HG03025 (cell line): ENCODE measurements around the gene AIF1.
A peak's percentile ranks its signal among the peaks of the same experiment; 100 is the strongest.

ENCODE experiments used
- ATAC-seq: cut with Tn5 transposase; IDR thresholded peaks from one replicate; pipeline ENCODE4 v1.9.1; 2021; ENCODE audit warnings: mild to moderate bottlenecking, moderate library complexity; ENCODE audit not compliant: unreplicated experiment, low FRiP score

The AIF1 gene

DNA sequence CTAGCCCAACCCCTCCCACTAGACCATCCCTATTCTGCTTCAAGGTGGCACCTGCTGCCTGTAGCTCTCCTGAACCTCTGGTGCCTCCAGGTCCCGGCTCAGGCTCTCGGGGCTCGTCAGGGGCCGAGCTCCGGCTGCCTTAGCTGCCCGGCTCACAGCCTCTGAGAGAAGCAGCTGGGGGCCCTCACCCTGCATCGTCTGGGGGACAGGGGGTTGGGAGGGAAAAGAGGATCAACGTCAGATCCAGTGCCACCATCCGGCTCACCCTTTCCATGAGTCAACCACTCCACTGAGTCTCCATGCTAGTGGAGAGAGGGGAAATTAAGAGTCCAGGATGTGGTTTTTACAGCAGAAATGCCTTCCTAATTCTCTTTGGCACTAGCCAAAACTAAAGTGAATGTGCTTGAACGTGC is 24.4 kb downstream of the AIF1 start:
- no peak for ATAC-seq

DNA sequence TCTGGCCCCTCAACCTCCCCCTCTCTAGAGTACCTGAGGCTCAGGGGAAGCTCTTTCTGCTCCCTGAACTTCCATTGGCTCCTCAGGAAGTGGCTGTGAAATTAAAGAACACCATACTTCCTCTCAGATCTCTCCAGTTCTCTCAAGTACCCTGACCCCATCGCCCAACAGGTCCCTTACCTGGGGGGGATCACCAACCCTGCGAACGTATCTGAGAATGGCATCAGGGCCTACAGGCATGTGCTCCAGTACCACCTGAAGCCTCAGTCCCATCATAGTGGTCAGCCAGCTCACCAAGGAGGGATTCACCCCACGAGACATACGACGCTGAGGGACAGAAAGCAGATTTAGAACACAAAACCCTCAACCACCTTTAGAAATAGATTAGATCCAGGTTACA is 25.6 kb downstream of the AIF1 start:
- no peak for ATAC-seq

DNA sequence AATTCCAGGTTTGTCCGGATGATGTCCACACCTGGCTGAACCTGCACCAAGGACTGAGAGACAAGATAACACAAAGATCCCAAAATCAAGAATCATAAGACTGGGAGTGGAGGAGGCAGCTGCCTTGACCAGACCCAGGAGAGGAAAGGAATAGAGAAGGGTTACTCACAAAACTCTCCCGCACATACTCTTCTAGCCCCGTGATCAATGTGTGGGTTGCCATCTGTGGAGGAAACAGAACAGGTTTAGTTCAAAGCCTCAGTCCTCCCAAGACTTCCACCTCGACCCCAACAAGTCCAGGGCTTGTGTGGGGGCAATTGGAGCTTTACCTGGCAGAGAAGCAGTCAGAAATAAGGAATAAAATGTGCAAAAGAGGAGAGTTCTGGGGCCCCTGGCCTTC is 26.3 kb downstream of the AIF1 start:
- no peak for ATAC-seq

DNA sequence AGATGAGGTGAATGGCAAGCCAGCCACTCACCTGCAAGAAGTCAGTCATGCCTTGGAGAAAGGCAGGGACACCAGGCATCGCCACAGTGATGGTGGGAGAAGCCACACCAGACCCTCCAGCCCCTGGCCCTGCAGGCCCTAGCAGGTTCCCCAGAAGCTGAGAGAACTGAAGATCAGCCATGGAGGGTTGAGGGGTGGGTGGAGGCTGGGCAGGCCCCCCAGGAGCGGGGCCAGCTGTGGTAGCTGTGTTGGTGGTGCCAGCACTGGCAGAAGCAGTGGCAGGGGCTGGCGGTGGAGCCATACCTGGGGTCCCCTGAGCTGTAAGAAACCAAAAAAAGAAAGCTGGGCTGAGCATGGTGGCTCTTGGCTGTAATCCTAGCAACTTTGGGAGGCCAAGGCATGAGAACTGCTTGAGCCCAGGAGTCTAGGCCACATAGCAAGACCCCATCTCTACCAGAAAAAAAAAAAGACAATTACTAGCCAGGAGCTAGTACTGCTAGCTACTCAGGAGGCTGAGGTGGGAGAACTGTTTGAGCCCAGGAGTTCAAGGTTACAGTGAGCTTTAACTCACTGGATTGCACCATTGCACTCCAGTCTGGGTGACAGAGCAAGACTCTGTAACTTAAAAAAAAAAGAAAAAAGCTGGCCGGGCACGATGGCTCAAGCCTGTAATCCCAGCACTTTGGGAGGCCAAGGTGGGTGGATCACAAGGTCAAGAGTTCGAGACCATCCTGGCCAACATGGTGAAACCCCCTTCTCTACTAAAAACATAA is 27.9 kb downstream of the AIF1 start:
- no peak for ATAC-seq

DNA sequence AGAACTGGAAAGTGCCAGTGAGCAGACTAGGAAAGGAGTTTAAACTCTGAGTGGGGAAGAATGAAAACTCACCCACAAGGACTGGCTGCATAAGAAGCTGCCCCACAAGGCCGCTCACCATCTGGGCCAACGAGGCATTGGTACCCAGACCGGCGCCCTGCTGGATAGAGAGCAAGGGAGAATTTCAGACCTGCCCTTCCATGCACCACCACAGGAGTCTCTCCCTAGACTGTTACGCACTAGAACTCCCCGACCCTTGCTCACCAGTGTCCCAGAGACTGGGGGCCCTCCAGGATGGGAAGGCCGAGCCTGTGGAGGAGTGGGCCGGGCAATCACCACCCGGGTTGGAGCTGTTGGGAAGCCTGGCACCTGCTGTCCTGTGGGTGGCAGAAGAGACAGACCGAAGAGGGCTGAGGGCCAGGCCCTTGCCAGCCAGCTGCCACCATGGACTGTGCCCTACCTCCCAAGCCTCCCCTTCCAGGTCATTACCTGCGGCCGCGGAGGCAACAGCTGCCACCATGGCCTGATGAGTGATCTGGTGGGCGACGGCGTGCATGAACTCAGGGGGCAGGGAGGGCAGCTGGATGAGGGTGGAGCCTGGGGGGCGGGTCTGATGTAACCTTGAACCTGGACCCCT is 28.9 kb downstream of the AIF1 start:
- ATAC-seq, result no peak

DNA sequence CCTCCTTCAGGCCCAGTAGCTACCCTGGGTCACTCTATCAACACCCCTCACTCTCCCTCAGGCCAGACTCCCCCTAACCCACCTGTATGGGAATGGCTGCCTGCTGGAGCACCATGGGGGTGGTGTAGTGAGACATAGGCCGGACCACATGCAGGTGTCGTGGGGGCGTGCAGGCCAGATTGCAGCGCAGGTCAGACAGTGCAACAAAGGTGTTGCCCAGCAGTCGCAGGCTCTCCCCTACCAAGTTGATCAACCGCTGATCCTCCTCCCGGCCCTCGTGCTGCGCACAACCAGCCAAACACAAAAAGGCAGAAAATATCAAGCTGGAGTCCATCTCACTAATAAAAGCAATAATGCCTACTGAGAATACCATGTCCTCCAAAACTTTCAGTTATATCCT is 30.3 kb downstream of the AIF1 start:
- ATAC-seq, result no peak

DNA sequence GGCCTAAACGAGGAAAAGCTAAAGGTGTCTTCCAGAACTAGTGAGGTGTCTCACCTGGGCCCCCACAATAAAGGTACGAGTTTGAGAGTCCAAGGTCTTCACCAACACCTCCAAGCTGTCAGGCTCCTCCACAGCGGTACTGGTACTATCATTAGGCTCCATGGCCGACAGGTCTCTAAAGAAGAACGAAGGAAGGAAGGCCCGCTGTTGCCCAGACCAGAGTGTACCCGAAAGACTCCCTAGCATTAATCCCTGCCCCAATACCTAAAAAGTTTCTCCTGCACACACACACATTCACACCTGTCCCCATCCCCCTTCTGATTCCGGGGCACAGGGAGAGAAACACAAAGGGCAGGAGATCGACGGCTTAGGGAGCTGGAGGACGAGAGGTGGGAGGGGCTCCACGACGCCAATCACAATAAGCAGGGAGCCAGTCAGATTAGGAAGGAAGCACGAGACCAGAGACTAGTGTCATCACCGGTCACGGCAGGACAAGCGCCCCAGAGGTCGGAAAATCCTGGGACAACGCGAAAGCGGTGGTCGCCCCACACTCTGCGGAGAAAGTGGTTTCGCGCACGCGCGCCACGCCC is 36.7 kb downstream of the AIF1 start:
- ATAC-seq, result peak; percentile 25

DNA sequence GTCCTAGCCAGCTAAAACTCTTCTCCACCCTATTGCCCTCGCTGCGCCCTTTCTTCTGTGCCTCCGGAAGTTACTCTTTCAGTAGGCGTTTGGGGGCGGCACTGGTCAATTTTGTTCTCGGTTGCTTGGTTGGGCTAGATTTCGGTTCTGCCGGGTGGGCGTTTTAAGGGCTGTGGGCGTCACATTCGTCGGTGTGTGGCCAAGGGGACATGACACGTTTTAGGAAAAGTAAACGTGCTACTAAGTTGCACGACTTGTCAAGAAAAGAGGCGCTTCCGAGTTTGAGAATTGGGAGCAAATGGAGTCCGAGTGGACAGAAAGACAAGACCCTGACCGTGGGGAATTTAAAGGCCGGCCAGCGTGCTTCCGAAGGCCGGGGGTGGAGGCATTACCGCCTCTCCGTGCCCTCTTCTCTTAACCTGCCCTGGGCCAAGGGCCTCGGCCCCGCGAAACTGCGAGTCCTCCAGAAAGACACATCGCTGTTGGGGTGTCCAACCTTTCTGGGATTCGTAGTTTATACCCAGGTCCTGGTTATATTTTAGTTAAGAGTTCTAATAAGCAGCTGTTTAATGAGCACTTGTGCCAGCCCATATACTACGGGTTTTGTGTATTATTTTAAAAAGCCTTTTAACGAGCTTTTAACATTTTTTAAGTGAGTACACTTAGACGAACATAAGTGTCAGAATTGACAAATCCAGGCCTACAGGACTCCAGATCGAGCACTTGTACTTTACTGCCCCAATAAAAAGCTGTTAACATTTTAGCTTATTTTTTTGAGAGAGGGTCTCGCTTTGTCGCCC is 38.1 kb downstream of the AIF1 start:
- ATAC-seq, result peak; percentile 47

DNA sequence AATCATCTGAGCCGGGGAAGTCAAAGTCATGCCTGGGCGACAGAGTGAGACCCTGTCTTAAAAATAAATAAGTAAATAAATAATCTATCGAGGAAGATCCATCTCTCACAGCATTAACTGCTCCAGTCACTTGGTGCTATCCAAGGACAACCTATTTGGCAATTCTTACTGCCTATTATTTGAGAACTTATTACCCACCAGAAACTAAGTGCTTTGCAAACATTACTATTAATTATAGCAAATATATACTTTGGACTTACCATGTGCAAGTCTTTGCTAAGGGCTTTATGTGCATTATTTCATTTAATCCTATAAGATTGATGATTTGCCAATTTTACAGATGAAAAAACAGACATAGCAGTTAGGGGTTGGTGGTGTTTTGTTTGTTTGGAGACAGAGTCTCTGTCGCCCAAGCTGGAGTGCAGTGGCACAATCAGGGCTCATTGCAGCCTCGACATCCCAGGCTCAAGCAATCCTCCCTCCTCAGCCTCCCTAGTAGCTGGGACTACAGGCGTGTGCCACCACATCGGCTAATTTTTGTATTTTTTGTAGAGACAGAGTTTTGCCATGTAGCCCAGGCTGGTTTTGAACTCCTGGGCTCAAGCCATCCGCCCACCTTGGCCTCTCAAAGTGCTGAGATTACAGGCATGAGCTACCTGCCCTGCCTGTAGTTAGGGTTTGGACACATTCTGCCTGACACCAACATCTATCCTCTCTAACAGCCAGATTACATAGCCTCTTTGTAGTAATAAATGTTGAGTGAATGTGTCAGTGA is 39.7 kb downstream of the AIF1 start:
- ATAC-seq, result no peak

DNA sequence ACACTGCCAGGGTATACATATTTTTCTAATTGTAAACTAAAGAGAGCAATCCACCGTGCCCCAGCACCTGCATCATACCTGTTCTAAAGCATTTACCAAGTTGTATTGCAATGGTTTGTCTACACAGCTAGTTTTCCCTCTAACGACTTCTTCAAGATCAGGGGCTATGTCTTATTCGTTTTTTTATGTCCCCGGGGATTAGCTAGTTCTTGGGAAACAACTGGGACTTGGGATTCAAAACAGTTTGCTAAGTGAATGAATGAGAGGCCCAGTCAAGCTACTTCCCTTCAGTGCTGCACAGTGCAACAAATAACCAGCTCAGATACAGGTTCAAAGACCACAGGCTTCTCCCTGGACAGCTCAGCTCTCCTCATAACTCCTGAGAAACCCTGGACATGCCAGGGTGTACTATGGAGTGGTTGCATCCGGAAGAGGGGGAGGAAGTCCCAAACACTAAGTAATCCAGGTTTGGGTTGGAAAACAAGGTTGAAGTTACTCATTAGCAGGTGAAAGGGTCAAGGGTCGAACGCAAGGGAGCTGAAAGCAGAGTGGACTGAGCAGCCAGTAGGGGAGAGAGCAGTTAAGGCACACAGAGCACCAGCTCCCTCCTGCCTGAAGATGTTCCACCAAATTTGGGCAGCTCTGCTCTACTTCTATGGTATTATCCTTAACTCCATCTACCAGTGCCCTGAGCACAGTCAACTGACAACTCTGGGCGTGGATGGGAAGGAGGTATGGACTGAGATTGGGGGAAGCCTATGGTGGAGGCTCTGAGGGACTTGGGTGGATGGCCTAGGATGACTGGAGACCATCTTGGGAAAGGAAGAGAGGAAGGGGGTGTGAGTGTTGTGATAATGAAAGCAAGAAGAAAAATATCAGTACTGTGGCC is 40.6 kb downstream of the AIF1 start, which contains the start of gene APOM:
TSS of gene APOM (plus strand) at position 546 of the 889 bp plus-strand sequence. CDS start at position 619, 73 bp downstream.
- ATAC-seq, result no peak

DNA sequence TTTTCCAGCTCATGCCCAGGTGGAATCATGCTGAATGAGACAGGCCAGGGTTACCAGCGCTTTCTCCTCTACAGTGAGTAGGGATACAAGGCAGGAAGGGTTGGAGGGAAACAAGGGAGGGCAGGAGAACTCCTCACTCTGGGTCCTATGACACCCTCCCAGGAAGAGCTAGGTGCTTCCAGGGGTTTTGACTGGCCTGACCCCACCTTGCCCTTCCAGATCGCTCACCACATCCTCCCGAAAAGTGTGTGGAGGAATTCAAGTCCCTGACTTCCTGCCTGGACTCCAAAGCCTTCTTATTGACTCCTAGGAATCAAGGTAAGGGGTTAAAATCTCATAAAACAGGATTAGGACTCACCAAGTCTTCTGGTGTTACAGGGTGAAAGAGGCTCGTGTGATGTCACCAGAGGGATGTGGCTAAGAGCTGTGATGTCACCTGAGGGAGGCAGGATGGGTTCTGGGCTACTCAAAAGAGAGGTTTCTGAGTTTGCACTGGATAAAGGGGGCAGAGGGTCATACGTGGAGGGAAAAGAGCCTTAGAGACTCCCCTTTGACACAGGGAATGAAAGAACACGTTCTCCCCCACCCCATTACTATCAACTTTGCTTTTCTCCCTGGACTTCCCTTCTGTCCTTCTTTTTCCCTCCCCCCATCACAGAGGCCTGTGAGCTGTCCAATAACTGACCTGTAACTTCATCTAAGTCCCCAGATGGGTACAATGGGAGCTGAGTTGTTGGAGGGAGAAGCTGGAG is 42.5 kb downstream of the AIF1 start:
- ATAC-seq, result no peak

DNA sequence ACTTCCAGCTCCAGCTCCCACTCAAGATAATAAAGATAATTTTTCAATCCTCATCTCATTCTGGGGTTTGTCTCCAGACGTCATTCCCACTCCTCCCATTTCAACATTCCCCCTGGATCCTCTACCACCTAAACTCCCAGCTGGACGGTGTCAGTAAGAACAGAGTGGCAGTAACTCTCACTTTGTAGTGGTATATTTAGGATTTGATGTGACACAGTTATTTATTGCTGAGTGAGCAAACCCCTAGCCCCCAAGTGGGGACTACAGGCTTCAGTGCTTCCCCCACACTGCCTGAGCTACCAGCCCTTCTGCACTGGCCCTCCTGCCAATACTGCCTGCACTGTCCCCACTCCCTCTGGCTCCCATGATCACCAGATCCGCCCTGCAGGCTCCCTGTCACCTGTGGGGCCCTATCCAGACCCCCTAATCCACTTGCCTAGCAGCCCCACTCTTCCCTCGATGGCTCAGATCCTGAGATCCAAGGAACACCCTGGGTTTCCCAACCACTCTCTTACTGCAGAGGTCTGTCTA is 43.2 kb downstream of the AIF1 start:
- no peak for ATAC-seq

DNA sequence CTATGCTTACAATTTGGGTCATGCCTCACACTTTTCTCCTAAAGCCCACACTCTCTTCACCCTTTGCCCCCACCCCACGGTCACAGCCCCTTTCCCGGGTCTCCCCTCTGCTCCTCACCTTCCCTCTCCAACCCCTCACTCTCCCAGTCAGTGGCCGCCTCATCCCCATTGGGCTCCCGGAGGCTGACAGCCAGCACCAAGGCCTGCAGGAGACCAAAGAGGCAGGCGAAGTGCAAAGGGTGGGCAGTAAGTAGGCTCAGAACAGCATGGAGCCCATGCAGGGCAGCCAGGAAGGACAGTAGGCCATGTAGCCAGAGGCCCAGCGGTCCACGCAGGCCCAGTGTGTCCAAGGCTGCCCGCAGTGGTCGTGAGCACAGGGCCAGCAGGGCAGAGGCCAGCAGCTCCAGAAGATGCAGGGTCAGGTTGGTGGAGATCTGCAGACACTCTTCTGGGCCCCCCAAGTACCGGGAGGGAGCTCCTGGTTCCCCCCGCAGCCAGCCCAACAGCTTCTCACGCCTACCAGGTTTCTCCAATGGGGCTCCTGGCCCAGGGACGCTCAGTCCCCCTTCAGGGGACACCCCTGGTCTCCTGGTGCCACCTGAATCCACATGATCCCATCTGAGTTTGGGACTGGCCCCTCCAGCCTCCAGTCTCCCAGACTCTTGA is 44.1 kb downstream of the AIF1 start:
- no peak for ATAC-seq

DNA sequence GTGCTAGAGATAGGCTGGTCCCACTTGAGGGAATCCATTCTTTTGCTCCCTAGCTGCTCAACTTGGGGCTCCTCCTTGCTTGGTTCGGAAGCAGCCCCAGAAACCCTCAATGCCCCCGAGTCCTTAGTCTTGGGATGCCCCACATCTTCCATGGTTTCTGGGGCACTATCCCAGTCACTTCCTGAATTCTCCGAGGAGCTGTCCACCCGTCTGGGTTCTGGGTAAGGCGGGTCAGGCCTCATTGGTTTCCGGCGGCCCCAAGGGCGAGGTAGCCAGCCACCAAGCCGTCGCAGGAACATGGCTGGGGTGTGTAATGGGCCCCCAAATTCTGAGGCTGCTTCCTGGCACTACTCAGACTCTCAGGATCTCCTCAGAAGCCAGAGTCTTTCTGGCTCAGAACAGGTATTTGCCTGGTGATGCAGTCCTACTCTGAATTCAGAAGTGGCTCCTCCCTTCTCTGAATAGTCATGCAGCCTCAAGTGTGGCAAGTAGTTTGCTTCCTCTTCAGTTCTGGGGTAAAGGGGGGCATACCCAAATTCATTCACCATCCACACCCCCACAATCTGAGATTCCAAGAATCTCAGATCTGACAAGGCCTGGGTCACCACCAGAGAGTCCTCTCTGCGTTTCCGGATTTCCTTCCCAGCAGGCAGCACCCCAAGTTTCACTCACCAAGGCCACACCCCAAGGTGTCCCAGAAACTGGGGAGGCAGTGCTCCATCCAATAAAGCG is 44.8 kb downstream of the AIF1 start:
- no peak for ATAC-seq

DNA sequence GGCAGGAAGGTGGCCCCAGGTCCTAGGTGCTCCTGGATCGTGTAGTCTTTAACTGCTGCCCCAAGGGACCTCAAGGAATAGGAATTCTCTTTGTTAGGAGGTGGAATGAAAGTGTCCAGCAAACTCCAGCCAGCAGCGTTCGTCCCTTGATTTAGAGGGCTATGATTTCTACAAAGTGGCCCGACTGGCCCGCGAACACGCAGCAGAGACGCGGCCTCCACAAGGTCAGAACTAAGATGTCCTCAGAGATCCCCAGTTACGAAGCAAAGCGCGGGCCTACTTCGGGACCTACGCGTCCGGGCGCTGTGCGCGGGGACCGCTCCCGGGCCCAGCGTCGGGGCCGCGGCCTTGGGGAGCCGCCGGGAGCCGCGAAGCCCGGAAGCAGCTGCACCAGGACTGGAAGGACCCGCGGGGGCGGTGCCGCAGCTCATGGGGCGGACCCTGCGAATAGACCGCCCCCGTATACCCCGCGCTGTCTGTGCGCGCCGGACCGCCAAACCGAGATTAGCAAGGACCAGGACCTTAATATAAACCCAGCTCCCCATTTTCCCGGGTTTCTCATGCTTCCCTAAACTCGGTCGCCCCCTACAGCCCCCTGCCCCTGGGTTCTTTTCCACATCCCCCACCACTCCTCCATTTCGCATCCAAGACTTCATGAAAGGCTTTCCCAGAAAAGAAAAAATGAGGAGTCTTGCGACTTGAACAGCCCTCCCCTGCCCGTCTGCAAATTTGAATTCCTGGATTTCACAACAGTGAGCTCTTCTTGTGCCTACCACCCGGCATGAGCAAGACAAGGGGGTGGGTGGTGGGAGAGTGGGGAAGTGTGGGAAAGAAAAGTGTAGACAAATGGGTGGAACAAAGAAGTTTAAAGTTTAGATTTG is 45.6 kb downstream of the AIF1 start, which contains the start of gene C6orf47:
TSS of gene C6orf47 (minus strand) at position 398 of the 881 bp plus-strand sequence. CDS start 831 bp downstream, outside the sequence.
- ATAC-seq, result peak; percentile 37
